Measurements from ENCODE around the gene TNRC6C.
"Not testable (repeated sequence)": the region's sequence is repeated elsewhere in the genome, so short reads cannot be mapped to it uniquely, and the experiment has no call there.

The TNRC6C gene

DNA sequence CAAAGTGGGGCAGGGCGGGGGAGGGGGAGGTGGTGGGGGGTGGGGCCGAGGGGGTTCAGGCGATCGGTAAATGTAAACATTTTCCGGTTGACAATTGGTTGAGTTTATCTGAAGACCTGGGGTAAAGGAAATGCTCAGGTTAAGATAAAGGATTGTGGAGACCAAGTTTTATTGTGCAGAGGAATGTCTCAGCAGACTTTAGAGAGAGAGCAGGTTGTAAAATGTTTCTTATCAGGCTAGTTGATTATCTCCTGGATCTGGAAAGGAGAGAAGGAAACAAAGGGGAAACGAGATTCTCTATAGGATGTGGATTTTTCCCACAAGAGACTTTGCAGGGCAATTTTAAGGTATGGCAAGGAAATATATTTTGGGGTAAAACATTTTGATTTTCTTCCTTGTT lies 22.8 kb upstream of the TNRC6C start:
- H3K36me3 ChIP-seq (ENCODE audit: control insufficient read depth, insufficient read depth, low read length, severe bottlenecking); DNase-seq (ENCODE audit: low read depth); H3K9ac ChIP-seq (ENCODE audit: low read length); H3K4me1 ChIP-seq (ENCODE audit: control insufficient read depth, insufficient read depth, low read length); H3K9me3 ChIP-seq (ENCODE audit: control insufficient read depth, low read length); H3K4me3 ChIP-seq (ENCODE audit: low read length): not testable (repeated sequence)
- peaks cover 55% of the 10 kb centered on the region for H3K27me3 ChIP-seq (replicated peaks; ENCODE audit: control insufficient read depth, insufficient read depth, low read length)

DNA sequence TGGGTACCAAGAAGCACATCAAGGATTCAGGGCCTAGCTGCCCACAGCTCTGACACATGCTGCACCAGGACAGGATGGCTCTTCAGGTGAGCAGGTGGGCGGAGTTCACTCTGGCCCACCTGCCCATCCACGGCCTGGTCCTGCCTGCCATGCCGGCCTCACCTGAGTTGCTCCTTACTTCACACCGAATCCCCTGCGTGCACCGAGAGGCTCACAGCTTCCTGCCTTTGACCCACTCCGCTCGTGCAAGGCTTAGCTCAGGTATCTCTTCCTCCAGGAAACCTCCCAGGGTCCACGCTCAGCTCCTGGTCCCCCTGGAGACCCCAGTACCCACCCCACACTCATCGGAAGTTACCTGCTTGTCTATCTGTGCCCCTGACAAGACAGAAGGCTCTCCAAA lies 21.6 kb upstream of the TNRC6C start:
- Histone ChIP-seq H3K4me1 (ENCODE audit: control insufficient read depth, insufficient read depth, low read length) (peaks cover under 1% of the 10 kb centered on the region), H3K9me3 (ENCODE audit: control insufficient read depth, low read length) (peaks cover 4% of the 10 kb centered on the region), H3K36me3 (ENCODE audit: control insufficient read depth, insufficient read depth, low read length, severe bottlenecking) (no peaks in the 10 kb centered on the region), H3K27me3 (replicated peaks; ENCODE audit: control insufficient read depth, insufficient read depth, low read length) (peaks cover 53% of the 10 kb centered on the region), H3K4me3 (ENCODE audit: low read length) (no peak overlapping the region), H3K9ac (ENCODE audit: low read length) (no peak overlapping the region)
- DNase-seq (ENCODE audit: low read depth): no peak

GRCh38 chr17:77941004-77941403 lies 17.5 kb upstream of the TNRC6C start:
- no peak overlapping the region for H3K4me3 ChIP-seq (ENCODE audit: low read length)
- H3K27me3 ChIP-seq (replicated peaks; ENCODE audit: control insufficient read depth, insufficient read depth, low read length): peaks cover 47% of the 10 kb centered on the region
- peaks cover 12% of the 10 kb centered on the region for H3K4me1 ChIP-seq (ENCODE audit: control insufficient read depth, insufficient read depth, low read length)
- H3K9me3 ChIP-seq (ENCODE audit: control insufficient read depth, low read length): peaks cover 4% of the 10 kb centered on the region
- H3K36me3 ChIP-seq (ENCODE audit: control insufficient read depth, insufficient read depth, low read length, severe bottlenecking): no peaks in the 10 kb centered on the region
- H3K9ac ChIP-seq (ENCODE audit: low read length): no peak overlapping the region
- no peak for DNase-seq (ENCODE audit: low read depth)

GRCh38 chr17:77942112-77942988 lies 16.2 kb upstream of the TNRC6C start:
- no peak for DNase-seq (ENCODE audit: low read depth)
- Histone ChIP-seq H3K9me3 (ENCODE audit: control insufficient read depth, low read length) (peaks cover 4% of the 10 kb centered on the region), H3K4me1 (ENCODE audit: control insufficient read depth, insufficient read depth, low read length) (peaks cover 12% of the 10 kb centered on the region), H3K9ac (ENCODE audit: low read length) (no peak overlapping the region), H3K27me3 (replicated peaks; ENCODE audit: control insufficient read depth, insufficient read depth, low read length) (peaks cover 41% of the 10 kb centered on the region), H3K4me3 (ENCODE audit: low read length) (no peak overlapping the region), H3K36me3 (ENCODE audit: control insufficient read depth, insufficient read depth, low read length, severe bottlenecking) (no peaks in the 10 kb centered on the region)

DNA sequence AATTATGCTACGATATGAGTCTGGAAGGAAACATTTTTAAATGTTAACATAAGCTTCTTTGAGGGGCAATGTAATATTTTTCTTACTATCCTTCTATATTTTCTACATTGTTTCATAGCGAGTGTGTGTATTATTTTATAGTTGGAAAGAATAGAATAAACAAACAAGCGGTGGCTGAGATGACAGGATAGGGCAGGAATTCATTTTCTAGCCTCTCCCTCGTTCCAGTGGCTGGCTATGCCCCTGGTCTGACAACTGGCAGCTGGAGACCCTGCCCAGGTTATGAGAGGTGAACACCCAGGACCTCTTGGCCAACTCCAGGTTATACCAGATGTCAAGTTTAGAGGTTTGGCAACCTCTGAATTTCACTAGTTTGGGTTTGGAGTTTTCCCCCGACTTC lies 14.5 kb upstream of the TNRC6C start:
- Histone ChIP-seq H3K4me1 (ENCODE audit: control insufficient read depth, insufficient read depth, low read length) (peaks cover 12% of the 10 kb centered on the region), H3K4me3 (ENCODE audit: low read length) (no peak overlapping the region), H3K9me3 (ENCODE audit: control insufficient read depth, low read length) (peaks cover 4% of the 10 kb centered on the region), H3K27me3 (replicated peaks; ENCODE audit: control insufficient read depth, insufficient read depth, low read length) (peaks cover 36% of the 10 kb centered on the region), H3K36me3 (ENCODE audit: control insufficient read depth, insufficient read depth, low read length, severe bottlenecking) (no peaks in the 10 kb centered on the region), H3K9ac (ENCODE audit: low read length) (no peak overlapping the region)
- DNase-seq (ENCODE audit: low read depth): peak; percentile 60

- Histone ChIP-seq H3K4me1 (ENCODE audit: control insufficient read depth, insufficient read depth, low read length) (peaks cover 12% of the 10 kb centered on the region), H3K4me3 (ENCODE audit: low read length) (no peak overlapping the region), H3K9ac (ENCODE audit: low read length) (no peak overlapping the region), H3K36me3 (ENCODE audit: control insufficient read depth, insufficient read depth, low read length, severe bottlenecking) (no peaks in the 10 kb centered on the region), H3K9me3 (ENCODE audit: control insufficient read depth, low read length) (peaks cover 4% of the 10 kb centered on the region), H3K27me3 (replicated peaks; ENCODE audit: control insufficient read depth, insufficient read depth, low read length) (peaks cover 36% of the 10 kb centered on the region)
- peak; percentile 27 for DNase-seq (ENCODE audit: low read depth)
Observed at GRCh38 chr17:77944390-77945222, 13.9 kb upstream of the TNRC6C start.

- DNase-seq (ENCODE audit: low read depth): no peak
- Histone ChIP-seq H3K9me3 (ENCODE audit: control insufficient read depth, low read length) (no peaks in the 10 kb centered on the region), H3K4me1 (ENCODE audit: control insufficient read depth, insufficient read depth, low read length) (peaks cover 9% of the 10 kb centered on the region), H3K36me3 (ENCODE audit: control insufficient read depth, insufficient read depth, low read length, severe bottlenecking) (no peaks in the 10 kb centered on the region), H3K27me3 (replicated peaks; ENCODE audit: control insufficient read depth, insufficient read depth, low read length) (peaks cover 32% of the 10 kb centered on the region), H3K4me3 (ENCODE audit: low read length) (no peak overlapping the region), H3K9ac (ENCODE audit: low read length) (no peak overlapping the region)
Observed at GRCh38 chr17:77946900-77947645, 11.4 kb upstream of the TNRC6C start.

DNA sequence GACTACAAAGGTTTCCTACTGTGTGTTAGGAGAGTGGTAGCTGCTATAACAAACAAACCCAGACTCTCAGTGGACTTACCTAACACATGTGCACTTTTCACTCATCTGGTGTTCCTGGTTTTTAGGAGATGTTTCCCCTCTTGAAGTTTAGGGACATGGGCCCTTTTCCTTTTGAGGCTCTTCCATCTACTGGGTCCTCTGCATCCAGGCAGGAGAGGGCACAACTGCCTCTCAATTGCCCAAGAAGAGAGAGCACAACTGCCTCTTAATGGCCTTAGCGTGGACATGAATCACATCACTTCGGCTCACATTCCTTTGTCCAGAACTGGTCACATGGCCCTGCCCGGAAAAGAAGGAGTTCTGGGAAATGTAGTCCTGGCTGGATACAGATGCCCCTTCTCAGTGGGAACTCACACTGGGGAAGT lies 9.8 kb upstream of the TNRC6C start:
- Histone ChIP-seq H3K36me3 (ENCODE audit: control insufficient read depth, insufficient read depth, low read length, severe bottlenecking) (no peaks in the 10 kb centered on the region), H3K4me3 (ENCODE audit: low read length) (no peak overlapping the region), H3K27me3 (replicated peaks; ENCODE audit: control insufficient read depth, insufficient read depth, low read length) (peaks cover 36% of the 10 kb centered on the region), H3K9me3 (ENCODE audit: control insufficient read depth, low read length) (peaks cover 6% of the 10 kb centered on the region), H3K4me1 (ENCODE audit: control insufficient read depth, insufficient read depth, low read length) (peaks cover 9% of the 10 kb centered on the region), H3K9ac (ENCODE audit: low read length) (no peak overlapping the region)
- peak; percentile 75 for DNase-seq (ENCODE audit: low read depth)

DNA sequence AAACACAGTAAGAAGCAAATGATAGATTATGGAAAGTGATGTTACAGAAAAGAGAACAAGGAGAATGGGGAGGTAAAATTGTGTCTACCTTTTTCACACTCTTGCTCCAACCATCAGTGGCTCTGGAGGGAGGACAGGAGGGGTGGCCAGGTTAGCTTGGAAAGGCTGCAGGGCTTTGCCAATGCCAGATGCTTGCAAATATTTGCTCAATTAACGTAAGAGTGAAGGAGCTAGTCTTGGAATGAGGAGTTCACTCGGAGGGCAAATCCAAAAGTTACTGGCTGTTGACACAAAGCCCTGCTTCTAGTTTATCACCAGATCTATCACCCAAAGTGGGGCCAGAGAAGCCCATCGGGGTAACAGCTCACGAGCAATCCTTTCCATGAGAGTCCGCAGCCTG lies 7.4 kb upstream of the TNRC6C start:
- H3K9ac ChIP-seq (ENCODE audit: low read length): no peak overlapping the region
- H3K9me3 ChIP-seq (ENCODE audit: control insufficient read depth, low read length): peaks cover 6% of the 10 kb centered on the region
- no peaks in the 10 kb centered on the region for H3K4me1 ChIP-seq (ENCODE audit: control insufficient read depth, insufficient read depth, low read length)
- no peak for DNase-seq (ENCODE audit: low read depth)
- no peak overlapping the region for H3K4me3 ChIP-seq (ENCODE audit: low read length)
- H3K36me3 ChIP-seq (ENCODE audit: control insufficient read depth, insufficient read depth, low read length, severe bottlenecking): no peaks in the 10 kb centered on the region
- peaks cover 42% of the 10 kb centered on the region for H3K27me3 ChIP-seq (replicated peaks; ENCODE audit: control insufficient read depth, insufficient read depth, low read length)

- H3K27me3 ChIP-seq (replicated peaks; ENCODE audit: control insufficient read depth, insufficient read depth, low read length): peaks cover 45% of the 10 kb centered on the region
- no peak for DNase-seq (ENCODE audit: low read depth)
Observed at GRCh38 chr17:77952368-77952767, 6.1 kb upstream of the TNRC6C start.

More at GRCh38 chr17:77952368-77952767, 6.1 kb upstream of the TNRC6C start:
- H3K9ac ChIP-seq (ENCODE audit: low read length): no peak overlapping the region
- no peak overlapping the region for H3K4me3 ChIP-seq (ENCODE audit: low read length)
- peaks cover 6% of the 10 kb centered on the region for H3K9me3 ChIP-seq (ENCODE audit: control insufficient read depth, low read length)
- no peaks in the 10 kb centered on the region for H3K36me3 ChIP-seq (ENCODE audit: control insufficient read depth, insufficient read depth, low read length, severe bottlenecking)
- H3K4me1 ChIP-seq (ENCODE audit: control insufficient read depth, insufficient read depth, low read length): no peaks in the 10 kb centered on the region

Data from adipocyte (in vitro differentiated cells).